ENCODE measurements around the gene BFAR.

The BFAR gene, protein sequence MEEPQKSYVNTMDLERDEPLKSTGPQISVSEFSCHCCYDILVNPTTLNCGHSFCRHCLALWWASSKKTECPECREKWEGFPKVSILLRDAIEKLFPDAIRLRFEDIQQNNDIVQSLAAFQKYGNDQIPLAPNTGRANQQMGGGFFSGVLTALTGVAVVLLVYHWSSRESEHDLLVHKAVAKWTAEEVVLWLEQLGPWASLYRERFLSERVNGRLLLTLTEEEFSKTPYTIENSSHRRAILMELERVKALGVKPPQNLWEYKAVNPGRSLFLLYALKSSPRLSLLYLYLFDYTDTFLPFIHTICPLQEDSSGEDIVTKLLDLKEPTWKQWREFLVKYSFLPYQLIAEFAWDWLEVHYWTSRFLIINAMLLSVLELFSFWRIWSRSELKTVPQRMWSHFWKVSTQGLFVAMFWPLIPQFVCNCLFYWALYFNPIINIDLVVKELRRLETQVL

DNA sequence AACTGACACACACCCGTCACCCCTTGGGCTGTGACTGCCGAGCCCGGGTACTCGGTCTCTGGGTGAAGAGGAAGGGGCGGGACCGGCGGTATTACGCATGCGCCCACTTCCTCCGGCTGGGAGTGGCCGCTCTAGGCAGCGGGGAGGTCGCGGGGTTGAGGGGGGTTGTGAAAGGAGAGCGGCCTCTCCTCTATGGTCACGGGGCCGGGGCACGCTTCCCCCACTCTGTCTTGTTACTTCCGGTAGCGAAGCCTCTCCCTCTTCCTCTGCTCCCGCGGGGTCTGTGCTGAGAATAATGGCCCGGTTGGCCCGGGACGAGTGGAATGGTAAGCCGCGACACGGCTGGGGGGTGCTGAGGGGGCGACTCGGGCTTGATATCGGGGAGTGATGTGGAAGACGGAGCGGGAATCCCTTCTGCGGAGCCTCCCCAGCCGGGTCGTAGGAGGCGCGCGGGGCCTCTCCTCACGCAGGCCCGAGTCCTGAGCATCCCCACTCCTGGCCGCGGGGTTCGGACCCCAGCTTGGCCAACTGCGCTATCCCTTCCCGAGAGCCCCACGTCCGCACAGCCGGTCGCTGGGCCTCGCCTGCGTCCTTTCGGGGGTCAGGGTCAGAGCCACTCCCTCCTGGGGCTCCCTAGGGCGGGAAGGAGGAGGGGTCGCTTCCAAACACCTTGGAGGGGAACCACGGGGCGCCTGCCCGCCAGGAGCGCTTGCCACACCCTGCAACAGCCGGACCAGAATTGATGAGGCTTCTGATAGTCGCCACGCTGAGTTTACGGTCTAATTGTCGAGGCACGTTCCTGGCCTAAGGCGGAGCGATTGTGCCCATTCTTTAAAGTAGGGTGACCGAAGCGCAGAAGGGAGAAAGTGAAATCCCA lies at the start of gene BFAR:
TSS of gene BFAR (plus strand) at position 259 of the 877 bp plus-strand sequence. CDS start 11,396 bp downstream, outside the sequence.
- Mint-ChIP-seq H3K4me3 (peak within 1 kb of the TSS; percentile 100), H3K36me3 (ENCODE audit: low read depth) (peaks cover 72% of the 10 kb centered on the region), H3K27ac (peak within 1 kb of the TSS; percentile 99), H3K27me3 (no peaks in the 10 kb centered on the region), H3K4me1 (ENCODE audit: low read depth) (peaks cover 70% of the 10 kb centered on the region), H3K9me3 (no peaks in the 10 kb centered on the region)
- DNase-seq: peak; percentile 99

DNA sequence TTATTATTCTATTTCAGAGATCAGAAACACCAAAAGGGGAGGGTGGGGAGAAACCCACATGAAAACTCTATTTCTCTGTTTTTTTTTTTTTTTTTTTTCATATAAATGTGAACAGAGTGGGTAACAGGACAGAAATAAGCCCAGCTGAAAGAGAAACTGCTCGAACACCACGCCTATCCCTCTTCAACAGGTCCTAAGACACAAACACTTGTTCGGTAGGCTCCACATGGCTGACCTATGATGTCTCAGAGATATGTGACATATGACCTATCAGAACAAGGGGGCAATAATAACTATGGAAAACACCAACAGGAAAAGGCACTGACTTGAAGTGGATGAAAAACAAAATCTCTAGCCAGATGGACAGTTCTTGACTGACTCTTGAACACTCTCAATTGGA lies 47.5 kb upstream of the BFAR start:
- H3K27me3 Mint-ChIP-seq: no peaks in the 10 kb centered on the region
- no peaks in the 10 kb centered on the region for H3K9me3 Mint-ChIP-seq
- DNase-seq: no peak
- peaks cover 93% of the 10 kb centered on the region for H3K36me3 Mint-ChIP-seq (ENCODE audit: low read depth)
- no peak overlapping the region for H3K4me3 Mint-ChIP-seq
- H3K4me1 Mint-ChIP-seq (ENCODE audit: low read depth): peaks cover 5% of the 10 kb centered on the region
- H3K27ac Mint-ChIP-seq: no peak overlapping the region

DNA sequence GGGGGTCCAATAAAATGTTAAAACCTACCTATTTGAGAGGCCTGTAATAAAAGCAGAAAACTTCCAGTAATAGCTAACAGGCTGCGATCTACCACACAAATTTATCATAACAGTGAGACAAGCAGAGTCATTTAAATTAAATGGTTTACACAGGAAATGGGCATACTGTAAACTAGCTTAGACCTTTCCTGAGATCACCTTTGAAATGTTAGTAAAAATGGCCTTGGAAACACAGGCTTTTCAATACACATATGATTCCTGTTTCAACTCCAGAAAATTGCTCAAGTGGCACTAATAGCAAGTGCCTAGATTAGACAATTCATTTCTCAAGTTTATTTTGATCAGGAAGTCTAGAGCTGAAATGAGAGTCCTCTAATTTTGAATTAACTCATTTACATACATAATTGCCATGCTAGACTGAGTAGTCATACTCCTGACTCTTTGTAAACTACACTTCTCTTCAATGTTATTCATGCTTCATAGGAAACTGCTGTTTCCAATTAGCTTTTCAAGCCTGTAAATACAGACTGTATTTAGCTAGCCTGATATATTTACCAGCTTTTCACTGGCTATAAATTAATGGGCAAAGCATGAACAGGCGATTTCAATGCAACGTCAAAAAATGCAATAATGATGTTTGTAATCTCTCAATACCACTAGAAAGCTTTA lies 46.0 kb upstream of the BFAR start:
- H3K27ac Mint-ChIP-seq: no peak overlapping the region
- H3K4me1 Mint-ChIP-seq (ENCODE audit: low read depth): peaks cover 5% of the 10 kb centered on the region
- H3K27me3 Mint-ChIP-seq: no peaks in the 10 kb centered on the region
- H3K36me3 Mint-ChIP-seq (ENCODE audit: low read depth): peaks cover 90% of the 10 kb centered on the region
- no peak overlapping the region for H3K4me3 Mint-ChIP-seq
- H3K9me3 Mint-ChIP-seq: no peaks in the 10 kb centered on the region
- DNase-seq: no peak

DNA sequence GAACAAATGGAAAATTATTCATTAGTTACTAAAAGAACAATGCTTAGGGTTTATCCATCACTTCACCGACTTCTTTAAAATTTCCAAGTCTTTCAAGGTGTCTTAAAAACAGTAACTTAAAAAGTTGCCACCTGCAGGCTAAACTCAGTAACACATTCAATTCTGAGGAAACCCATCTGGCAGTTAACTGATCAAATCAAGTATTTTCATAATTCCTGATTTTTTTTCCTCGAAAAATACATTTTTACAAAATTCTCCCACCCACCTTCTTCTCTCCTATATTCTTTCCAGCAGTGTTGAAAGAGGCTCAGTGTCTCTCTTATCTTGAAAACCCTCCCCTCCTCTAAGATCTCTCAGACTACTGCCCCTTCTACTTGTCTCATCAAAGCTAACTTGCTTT lies 32.6 kb upstream of the BFAR start:
- Mint-ChIP-seq H3K4me1 (ENCODE audit: low read depth) (no peaks in the 10 kb centered on the region), H3K9me3 (no peaks in the 10 kb centered on the region), H3K27ac (peak overlapping the region; percentile 15), H3K27me3 (no peaks in the 10 kb centered on the region), H3K4me3 (no peak overlapping the region), H3K36me3 (ENCODE audit: low read depth) (peaks cover 85% of the 10 kb centered on the region)
- DNase-seq: no peak

DNA sequence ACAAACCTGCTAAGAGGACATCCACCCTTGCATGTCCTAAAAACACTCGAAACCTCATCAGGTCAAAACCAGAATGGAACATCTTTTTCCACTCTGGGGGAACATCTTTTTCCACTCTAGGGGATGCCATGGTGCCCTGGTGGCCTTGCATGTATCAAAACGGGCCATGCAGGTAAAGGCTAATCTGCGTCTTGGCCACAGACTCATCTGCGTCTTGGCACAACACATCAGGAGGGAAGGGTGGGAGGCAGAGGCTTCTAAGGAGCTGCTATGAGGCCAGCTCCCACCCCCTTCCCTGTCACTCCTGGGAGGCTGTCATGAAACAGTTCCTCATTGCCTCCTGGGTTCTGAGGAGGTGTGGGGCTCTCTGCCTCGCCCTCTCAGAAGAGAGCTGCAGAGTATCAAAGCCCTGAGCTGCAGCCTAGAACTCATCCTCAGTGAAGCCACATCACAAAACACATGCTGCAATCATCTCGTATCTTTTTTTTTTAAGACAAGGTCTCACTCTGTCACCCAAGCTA lies 30.2 kb upstream of the BFAR start:
- Mint-ChIP-seq H3K27me3 (no peaks in the 10 kb centered on the region), H3K4me3 (no peak overlapping the region), H3K9me3 (no peaks in the 10 kb centered on the region), H3K36me3 (ENCODE audit: low read depth) (peaks cover 92% of the 10 kb centered on the region), H3K27ac (peak overlapping the region; percentile 38), H3K4me1 (ENCODE audit: low read depth) (no peaks in the 10 kb centered on the region)
- DNase-seq: no peak

DNA sequence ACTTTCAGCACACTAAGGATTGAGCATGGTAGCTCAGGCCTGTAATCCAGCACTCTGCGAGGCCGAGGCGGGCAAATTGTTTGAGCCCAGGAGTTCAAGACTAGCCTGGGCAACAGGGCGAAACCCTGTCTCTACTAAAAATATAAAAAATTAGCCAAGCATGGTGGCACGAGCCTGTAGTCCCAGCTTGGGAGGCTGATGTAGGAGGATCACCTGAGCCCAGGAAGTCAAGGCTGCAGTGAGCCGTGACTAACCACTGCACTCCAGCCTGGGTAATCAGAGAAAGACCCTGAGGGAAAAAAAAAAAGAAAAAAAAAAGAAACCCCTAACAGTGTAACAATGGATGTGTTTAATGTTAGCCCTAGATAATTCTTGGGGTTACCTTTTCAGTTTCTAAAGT lies 26.6 kb upstream of the BFAR start:
- Mint-ChIP-seq H3K36me3 (ENCODE audit: low read depth) (peaks cover 92% of the 10 kb centered on the region), H3K9me3 (no peaks in the 10 kb centered on the region), H3K27ac (no peak overlapping the region), H3K27me3 (no peaks in the 10 kb centered on the region), H3K4me1 (ENCODE audit: low read depth) (no peaks in the 10 kb centered on the region), H3K4me3 (no peak overlapping the region)
- no peak for DNase-seq

DNA sequence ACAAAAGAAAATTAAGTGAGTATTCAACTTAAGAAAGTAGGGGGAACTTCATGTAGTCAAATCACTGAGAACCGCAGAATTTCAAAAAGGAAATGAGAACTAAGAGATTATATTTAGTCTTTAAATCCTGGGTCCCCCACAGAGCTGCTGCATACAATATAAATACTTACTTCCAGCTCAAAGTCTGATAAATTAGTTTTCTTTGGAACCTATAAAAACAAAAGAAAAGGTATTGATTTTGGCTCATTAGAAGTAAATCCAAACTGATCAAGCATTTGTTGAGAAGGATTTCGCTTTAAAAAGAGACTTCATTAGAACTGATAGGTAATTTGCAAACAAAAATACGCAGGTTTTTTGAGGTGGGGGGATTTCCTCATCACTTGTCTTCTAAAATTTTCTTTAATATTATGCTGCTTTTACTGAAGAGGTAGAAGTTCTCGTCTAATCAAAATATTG lies 24.6 kb upstream of the BFAR start:
- no peaks in the 10 kb centered on the region for H3K27me3 Mint-ChIP-seq
- no peaks in the 10 kb centered on the region for H3K9me3 Mint-ChIP-seq
- H3K4me3 Mint-ChIP-seq: no peak overlapping the region
- DNase-seq: no peak
- peaks cover 90% of the 10 kb centered on the region for H3K36me3 Mint-ChIP-seq (ENCODE audit: low read depth)
- H3K27ac Mint-ChIP-seq: no peak overlapping the region
- H3K4me1 Mint-ChIP-seq (ENCODE audit: low read depth): no peaks in the 10 kb centered on the region

DNA sequence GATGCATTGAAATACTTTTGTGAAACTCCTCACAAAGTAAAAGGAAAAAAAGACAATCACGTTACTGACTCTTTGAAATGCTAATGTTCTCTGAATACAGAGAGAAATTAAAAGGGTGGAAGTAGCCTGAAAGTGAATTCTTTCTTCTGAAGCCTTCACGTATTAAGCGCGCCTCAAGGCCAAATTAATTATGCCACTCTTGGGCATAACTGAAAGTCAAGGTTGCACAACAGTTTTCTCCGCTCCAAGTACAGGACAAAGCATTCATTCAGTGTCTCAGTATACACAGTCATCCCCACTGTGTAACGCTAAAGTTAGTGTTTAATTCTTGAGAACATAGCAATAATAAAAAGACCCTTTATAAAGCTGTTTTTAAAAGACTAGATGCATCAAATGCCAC lies 24.1 kb upstream of the BFAR start:
- H3K27me3 Mint-ChIP-seq: no peaks in the 10 kb centered on the region
- DNase-seq: no peak
- H3K4me1 Mint-ChIP-seq (ENCODE audit: low read depth): no peaks in the 10 kb centered on the region
- H3K9me3 Mint-ChIP-seq: no peaks in the 10 kb centered on the region
- H3K4me3 Mint-ChIP-seq: no peak overlapping the region
- H3K36me3 Mint-ChIP-seq (ENCODE audit: low read depth): peaks cover 90% of the 10 kb centered on the region
- H3K27ac Mint-ChIP-seq: no peak overlapping the region

DNA sequence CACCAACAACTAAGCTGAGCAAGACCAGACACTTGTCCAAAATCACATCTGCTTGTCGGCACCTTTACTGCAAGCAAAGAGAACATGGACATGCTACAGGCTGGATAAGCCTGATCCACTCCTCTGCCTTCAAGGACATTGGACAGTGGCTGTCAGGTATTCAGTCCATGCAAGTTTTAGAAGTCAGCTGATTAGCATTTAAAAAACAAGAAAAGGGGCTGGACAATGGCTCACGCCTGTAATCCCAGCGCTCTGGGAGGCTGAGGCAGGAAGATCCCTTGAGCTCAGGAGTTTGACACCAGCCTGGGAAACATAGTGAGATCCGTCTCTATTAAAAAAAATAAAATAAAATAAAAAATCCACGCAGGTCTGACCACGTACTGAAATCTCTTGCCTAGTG lies 23.0 kb upstream of the BFAR start:
- no peaks in the 10 kb centered on the region for H3K9me3 Mint-ChIP-seq
- H3K27me3 Mint-ChIP-seq: no peaks in the 10 kb centered on the region
- no peak for DNase-seq
- H3K4me3 Mint-ChIP-seq: no peak overlapping the region
- no peak overlapping the region for H3K27ac Mint-ChIP-seq
- H3K36me3 Mint-ChIP-seq (ENCODE audit: low read depth): peaks cover 89% of the 10 kb centered on the region
- no peaks in the 10 kb centered on the region for H3K4me1 Mint-ChIP-seq (ENCODE audit: low read depth)

DNA sequence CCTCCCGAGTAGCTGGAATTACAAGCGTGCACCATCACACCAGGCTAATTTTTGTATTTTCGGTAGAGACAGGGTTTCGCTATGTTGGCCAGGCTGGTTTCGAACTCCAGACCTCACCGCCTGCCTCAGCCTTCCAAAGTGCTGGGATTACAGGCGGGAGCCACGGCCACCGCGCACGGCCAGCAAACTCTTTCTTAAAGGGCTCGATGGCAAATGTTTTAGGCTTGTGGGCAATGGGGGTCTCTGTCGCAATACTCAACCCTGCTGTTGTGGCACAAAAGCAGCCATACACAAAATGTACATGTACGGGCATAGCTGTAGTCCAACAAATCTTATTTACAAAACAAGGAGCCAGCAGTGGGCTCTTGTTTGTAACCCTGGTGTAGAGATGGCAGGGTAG lies 21.1 kb upstream of the BFAR start:
- Mint-ChIP-seq H3K9me3 (no peaks in the 10 kb centered on the region), H3K27me3 (no peaks in the 10 kb centered on the region), H3K36me3 (ENCODE audit: low read depth) (peaks cover 90% of the 10 kb centered on the region), H3K4me1 (ENCODE audit: low read depth) (no peaks in the 10 kb centered on the region), H3K4me3 (no peak overlapping the region), H3K27ac (no peak overlapping the region)
- DNase-seq: no peak

DNA sequence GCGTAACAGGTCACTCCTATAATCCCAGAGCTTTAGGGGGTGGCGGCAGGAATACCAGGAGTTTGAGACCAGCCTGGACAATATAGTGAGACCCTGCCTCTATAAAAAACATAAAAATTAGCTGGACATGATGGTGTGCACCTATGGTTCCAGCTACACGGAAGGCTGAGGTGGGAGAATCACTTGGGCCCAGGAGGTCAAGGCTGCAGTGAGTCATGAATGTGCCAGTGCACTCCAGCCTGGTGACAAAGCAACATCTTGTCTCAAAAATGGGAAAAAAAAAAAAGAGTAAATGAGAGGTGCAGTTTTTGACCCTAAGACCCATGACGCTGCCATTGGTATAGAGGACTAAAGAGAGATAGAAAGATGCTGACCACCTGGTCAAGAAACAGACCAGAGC lies 18.8 kb upstream of the BFAR start:
- Mint-ChIP-seq H3K36me3 (ENCODE audit: low read depth) (peaks cover 85% of the 10 kb centered on the region), H3K27ac (no peak overlapping the region), H3K27me3 (no peaks in the 10 kb centered on the region), H3K9me3 (no peaks in the 10 kb centered on the region), H3K4me3 (no peak overlapping the region), H3K4me1 (ENCODE audit: low read depth) (peaks cover 1% of the 10 kb centered on the region)
- DNase-seq: no peak

DNA sequence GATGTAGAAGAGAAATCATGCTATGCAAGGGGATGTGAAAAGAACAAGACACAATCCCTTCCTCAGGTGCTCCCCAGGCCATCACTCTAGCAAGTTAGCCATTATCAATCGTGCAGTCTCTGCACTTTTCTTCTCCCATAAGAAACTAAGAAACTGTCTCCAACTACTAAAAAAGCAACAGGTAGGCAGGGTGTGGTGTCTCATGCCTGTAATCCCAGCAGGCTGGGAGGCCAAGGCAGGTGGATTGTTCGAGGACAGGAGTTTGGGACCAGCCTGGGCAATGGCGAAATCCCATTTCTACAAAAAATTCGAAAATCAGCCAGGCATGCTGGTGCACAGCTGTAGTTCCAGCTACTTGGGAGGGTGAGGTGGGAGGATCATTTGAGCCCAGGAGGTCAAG lies 16.5 kb upstream of the BFAR start:
- Mint-ChIP-seq H3K4me1 (ENCODE audit: low read depth) (peaks cover 1% of the 10 kb centered on the region), H3K9me3 (no peaks in the 10 kb centered on the region), H3K27me3 (no peaks in the 10 kb centered on the region), H3K27ac (peak overlapping the region; percentile 7), H3K4me3 (no peak overlapping the region), H3K36me3 (ENCODE audit: low read depth) (peaks cover 83% of the 10 kb centered on the region)
- DNase-seq: no peak

DNA sequence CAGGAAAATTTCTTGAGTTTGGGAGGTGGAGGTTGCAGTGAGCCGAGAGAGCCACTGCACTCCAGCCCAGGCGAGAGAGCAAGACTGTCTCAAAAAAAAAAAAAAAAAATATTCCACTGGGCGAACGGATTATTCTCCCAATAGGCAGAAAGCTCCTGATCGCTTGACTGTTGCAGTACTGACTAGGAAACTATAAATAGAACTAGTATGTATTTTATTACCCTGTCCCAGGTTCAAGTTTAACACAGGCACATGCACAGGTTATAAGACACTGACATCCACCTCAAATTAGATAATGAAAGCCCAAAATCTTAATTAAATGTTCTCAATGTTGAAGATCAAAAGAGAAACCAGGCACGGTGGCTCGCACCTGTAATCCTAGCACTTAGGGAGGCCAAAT lies 14.2 kb upstream of the BFAR start:
- no peaks in the 10 kb centered on the region for H3K27me3 Mint-ChIP-seq
- H3K36me3 Mint-ChIP-seq (ENCODE audit: low read depth): peaks cover 87% of the 10 kb centered on the region
- H3K4me3 Mint-ChIP-seq: no peak overlapping the region
- no peak overlapping the region for H3K27ac Mint-ChIP-seq
- no peak for DNase-seq
- H3K9me3 Mint-ChIP-seq: no peaks in the 10 kb centered on the region
- H3K4me1 Mint-ChIP-seq (ENCODE audit: low read depth): peaks cover 1% of the 10 kb centered on the region

DNA sequence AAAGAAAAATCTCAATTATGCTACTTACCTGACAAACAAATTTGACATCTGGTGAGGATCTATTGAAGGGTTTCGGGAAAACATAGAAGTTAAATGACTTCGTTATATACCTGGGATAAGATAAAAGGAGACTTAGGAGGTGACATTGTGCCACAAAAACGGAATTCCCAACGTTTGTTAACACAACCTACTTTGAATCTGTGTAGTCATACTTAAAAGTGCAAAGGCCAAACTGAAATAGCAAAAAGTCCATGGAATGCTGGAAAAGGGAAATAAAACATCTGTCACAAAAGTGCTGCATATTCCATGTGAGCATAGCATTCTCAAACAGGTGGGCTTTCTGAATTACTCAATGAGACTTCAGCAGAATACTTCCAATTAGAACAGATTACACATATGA lies 5.7 kb upstream of the BFAR start:
- Mint-ChIP-seq H3K9me3 (no peaks in the 10 kb centered on the region), H3K4me3 (no peak overlapping the region), H3K27me3 (no peaks in the 10 kb centered on the region), H3K36me3 (ENCODE audit: low read depth) (peaks cover 73% of the 10 kb centered on the region), H3K27ac (peak overlapping the region; percentile 11), H3K4me1 (ENCODE audit: low read depth) (peaks cover 49% of the 10 kb centered on the region)
- DNase-seq: no peak

All from activated T-cell treated with anti-CD3 and anti-CD28 coated beads, Interleukin-2, amount 50 U/mL, for 24 hours (primary cell).